GM18502 (cell line): ENCODE measurements around the gene VRK3.

ENCODE experiments used
- ATAC-seq: cut with Tn5 transposase; IDR thresholded peaks from one replicate; pipeline ENCODE4 v1.9.1; 2021; ENCODE audit warnings: mild to moderate bottlenecking; ENCODE audit not compliant: unreplicated experiment, poor library complexity

VRK3 gene

GRCh38 chr19:50036908-50037307 lies 11.7 kb upstream of the VRK3 start:
- ATAC-seq: no peak

DNA sequence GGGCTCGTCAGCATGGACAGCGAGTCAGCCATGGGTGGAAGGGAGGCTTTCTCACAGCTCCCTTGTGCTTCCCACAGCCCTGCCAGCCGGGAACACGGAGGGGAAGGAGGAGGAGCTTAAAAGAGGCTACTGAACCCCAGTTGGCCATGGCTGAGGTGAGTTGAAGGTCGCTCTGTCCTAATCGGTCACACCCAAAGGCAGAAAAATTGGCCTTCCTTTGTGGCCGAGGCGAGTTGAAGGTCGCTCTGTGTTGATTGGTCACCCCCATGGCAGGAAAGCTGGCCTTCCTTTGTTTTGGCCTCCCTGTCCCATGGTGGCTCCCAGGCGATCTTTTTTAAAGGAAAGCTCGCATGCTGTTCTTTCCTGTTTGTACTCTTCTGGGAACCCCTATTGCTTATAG lies 5.8 kb upstream of the VRK3 start:
- ATAC-seq: no peak

DNA sequence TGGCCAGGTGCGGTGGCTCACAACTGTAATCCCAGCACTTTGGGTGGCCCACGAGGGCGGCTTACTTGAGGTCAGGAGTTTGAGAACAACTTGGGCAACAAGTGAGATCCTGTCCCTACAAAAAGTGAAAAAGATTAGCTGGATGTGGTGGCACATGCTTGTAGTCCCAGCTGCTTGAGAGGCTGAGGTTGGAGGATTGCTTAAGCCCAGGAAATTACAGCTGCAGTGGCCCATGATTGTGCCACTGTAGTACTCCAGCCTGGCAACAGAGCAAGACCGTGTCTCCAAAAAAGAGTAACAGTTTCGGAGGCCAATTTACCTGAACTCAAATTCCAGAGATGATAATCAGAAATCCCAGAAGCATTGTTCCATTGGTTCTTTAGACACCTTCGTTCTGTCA lies 5.1 kb upstream of the VRK3 start:
- ATAC-seq: no peak

DNA sequence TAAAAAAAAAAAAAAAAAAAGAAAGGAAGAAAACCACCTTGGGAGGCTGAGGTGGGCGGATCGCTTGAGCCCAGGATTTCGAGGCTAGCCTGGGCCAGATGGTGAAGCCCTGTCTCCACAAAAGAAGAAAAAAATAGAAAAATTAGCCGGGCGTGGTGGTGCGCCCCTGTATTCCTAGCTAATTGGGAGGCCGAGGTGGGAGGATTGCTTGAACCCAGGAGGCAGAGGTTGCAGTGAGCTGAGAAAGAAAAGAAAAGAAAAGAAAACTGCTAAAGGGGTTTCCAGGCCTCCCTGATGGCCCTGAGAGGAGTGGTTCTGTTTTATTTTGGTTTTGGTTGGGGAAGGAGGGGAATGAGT lies 1.4 kb upstream of the VRK3 start:
- ATAC-seq: no peak

DNA sequence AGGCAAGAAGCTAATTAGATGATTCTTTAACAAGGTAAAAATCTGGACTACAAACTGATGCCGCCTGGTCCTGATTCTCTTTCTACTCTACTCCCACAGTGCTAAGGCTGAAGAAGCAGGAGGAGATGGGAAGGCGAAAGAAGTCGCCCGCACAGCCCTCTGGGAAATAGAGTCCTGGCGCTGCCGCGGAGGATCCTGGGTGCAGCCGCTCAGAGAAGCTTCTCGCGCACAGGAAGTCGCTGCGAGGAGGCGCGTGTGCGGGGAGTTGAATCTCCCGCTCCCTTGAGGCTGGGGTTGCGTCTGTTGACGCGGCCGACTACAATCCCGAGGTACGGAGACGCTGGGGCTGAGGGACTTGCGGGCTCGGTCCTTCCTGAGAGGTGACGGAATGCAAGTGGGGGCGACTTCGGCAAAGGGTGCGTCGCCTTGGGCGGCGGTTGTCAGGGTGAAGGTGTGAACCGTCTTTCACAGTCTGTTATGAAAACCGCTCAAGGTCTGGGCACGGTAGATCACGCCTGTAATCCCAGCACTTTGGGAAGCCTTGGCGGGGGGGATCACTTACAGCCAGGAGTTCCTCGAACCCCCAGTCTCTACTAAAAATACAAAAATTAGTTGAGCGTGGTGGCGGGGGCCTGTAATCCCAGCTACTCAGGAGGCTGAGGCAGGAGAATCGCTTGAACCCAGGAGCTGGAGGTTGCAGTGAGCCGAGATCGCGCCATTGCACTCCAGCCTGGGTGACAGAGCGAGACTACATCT lies 800 bp upstream of the VRK3 start, which contains the start of gene ZNF473:
Gene ZNF473, plus strand, starts transcription at position 212 of the 756 bp plus-strand sequence. CDS start 5,078 bp downstream, outside the sequence.
- peak; percentile 69 for ATAC-seq

GRCh38 chr19:50024719-50025021 lies 502 bp downstream of the VRK3 start:
- ATAC-seq: no peak

GRCh38 chr19:50022823-50023222 lies 2.3 kb downstream of the VRK3 start:
- ATAC-seq: no peak

- ATAC-seq: no peak
Measured at GRCh38 chr19:50020481-50020880, 4.7 kb downstream of the VRK3 start.

- ATAC-seq: no peak
Measured at GRCh38 chr19:50016225-50016807, 8.9 kb downstream of the VRK3 start.

GRCh38 chr19:50008532-50008931 lies 16.6 kb downstream of the VRK3 start:
- ATAC-seq: no peak

- no peak for ATAC-seq
Measured at GRCh38 chr19:50007947-50008346, 17.2 kb downstream of the VRK3 start.

DNA sequence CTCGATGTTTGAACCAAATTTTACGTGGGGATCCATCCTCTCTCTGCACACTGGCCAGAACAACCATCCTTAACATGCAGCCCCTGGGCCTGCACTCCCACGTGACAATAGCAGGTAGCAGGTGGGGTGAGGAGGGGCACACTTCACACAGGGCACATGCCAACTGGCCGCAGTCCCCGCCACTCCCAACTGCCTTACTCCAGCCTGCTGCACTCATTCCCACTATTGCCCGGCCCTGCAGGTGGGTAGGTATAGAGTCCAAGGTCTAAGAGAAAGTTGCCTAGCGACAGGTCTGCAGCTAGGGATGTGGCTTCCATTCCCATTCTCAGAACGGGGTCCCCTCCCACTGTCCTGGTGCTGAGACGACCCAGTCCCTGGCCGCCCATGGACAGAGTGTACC lies 18.0 kb downstream of the VRK3 start:
- ATAC-seq: no peak

DNA sequence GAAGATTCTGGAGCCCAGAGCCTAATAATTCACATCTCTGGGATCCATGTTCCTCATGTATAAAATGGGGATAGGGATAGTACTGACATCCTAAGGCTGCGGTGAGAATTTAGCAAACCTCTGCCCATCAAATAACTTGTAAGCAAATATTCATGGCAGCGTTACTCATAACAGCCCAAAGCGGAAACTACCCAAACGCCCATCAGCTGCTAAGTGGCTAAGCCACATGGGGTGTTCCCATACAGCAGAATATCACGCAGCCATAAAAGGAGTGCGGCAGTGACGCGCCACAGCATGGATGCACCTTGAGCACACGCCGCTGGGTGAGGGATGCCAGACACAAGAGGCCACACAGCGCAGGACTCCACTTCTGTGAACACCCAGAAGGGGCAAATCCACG lies 19.7 kb downstream of the VRK3 start:
- no peak for ATAC-seq

GRCh38 chr19:50003810-50004419 lies 21.3 kb downstream of the VRK3 start:
- no peak for ATAC-seq

- no peak for ATAC-seq
Measured at GRCh38 chr19:50003254-50003788, 21.9 kb downstream of the VRK3 start.

DNA sequence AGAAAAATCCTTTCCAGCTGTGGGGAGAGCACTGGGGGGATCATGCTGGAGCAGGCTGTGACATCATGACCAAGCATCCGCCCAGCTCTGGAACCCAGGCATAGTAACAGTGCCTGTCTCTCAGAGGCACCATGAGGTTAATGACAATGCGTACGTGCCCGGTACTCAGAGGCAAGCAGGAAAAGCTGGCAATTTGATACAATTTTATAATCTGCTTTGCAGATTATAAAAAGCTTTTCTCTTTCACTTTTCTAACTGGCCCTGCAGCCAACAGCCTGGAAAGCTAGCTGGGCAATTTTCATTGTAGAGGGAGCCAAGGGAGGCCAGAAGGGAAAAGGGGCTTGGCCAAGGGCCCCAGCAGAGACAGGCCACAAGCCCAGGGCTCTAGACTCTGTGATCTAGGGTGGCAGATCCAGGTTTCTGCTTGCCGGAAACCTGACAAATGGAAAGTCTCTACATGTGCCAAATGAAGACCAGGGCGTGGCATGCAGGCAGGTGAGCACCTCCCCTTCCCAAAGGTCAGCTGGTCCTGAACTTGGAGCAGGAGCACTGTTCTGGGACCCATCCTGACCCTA lies 22.7 kb downstream of the VRK3 start:
- ATAC-seq: no peak

DNA sequence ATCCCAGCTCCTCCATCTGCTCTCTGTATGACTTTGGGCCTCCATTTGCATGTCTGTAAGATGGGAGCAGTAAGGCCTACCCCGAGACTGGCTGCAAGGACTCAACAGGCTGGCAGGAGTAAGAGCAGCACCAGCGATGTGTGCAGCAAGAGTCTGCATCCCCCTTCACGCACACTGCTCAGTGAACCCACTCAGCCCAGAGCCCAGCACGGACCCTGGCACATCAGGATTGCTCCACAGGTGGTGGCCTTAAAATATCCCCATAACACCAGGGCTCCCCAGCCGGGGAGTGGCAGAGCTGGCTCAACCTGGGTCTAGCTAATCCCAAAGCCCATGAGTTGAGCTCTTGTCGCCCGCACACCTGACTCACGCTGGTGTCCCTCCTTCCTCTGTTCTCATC lies 23.4 kb downstream of the VRK3 start:
- no peak for ATAC-seq

DNA sequence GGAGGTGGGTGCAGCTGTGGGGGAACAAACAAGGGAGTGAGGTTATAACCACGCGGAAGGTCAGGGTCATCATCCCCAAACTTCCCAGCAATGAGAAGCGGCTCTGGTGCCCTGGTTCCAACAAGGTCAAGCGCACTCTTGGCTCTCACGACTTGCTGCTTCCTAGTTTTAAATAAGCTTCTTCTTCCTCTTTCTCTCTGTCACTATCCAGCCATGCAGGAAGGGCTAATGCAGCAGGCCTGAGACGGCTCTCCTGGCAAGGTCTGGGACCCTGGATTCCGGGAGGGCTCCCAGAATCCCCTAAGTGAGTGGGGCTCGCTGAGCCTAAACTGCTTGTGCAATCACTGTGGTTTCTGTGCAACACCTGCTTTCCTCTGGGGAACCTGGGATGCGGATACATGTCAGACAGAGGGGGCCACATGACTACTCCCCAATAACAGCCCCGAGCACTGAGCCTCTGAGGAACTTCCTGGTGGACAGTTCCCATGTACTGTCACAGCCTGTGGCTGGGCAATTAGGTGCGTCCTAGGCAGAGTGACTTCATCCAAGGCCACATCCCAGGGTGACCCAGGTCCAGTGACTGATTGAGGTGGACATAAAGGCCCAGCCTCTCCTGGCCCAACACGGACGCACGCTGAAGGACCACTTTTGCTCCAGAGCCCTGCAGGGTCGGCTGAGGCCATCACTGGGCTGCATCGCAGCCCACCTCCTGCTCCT lies 24.2 kb downstream of the VRK3 start:
- no peak for ATAC-seq

- no peak for ATAC-seq
Measured at GRCh38 chr19:50000038-50000840, 24.9 kb downstream of the VRK3 start.
